OCI-LY1 (cell line): ENCODE measurements around the gene MTX3.

Experiments
- EZH2 ChIP-seq: fragments of 200-600 bp; sonication (generic), shearing (Covaris generic); IDR thresholded peaks from 2 replicates; pipeline ENCODE4 v1.8.0; 2017; ENCODE audit warnings: borderline replicate concordance, mixed run types, mild to moderate bottlenecking, antibody characterized with exemption, low read length, moderate library complexity, mixed read lengths
- TF ChIP-seq, protein P1 (sequence below): fragments of 200-600 bp; sonication (generic), shearing (Covaris generic); IDR thresholded peaks from 2 replicates; pipeline ENCODE4 v1.5.1; 2017; ENCODE audit warnings: mild to moderate bottlenecking, antibody characterized with exemption, low read length, moderate library complexity, mixed read lengths

DNA sequence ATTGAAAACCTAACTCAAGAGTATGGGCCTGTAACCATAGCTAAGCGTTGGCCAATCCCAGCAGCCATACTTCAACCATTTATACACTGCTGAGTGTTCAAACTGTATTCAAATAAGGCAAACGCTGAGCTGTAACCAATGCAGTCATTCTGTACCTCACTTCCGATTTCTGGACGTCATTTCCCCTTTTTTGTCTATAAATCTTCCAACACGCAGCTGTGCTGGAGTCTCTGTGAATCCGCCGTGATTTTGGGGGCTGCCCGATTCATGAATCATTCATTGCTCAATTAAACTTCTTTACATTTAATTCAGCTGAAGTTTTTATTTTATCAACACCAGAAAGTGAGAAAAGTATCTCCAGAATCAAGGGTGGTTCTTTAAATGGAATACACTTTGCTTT lies 31.7 kb downstream of the MTX3 start:
- TF ChIP-seq EZH2: no peak
- TF ChIP-seq, protein P1, sequence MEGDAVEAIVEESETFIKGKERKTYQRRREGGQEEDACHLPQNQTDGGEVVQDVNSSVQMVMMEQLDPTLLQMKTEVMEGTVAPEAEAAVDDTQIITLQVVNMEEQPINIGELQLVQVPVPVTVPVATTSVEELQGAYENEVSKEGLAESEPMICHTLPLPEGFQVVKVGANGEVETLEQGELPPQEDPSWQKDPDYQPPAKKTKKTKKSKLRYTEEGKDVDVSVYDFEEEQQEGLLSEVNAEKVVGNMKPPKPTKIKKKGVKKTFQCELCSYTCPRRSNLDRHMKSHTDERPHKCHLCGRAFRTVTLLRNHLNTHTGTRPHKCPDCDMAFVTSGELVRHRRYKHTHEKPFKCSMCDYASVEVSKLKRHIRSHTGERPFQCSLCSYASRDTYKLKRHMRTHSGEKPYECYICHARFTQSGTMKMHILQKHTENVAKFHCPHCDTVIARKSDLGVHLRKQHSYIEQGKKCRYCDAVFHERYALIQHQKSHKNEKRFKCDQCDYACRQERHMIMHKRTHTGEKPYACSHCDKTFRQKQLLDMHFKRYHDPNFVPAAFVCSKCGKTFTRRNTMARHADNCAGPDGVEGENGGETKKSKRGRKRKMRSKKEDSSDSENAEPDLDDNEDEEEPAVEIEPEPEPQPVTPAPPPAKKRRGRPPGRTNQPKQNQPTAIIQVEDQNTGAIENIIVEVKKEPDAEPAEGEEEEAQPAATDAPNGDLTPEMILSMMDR: no peak
